ENCODE measurements around the gene ARHGEF5. TPM values are rescaled to one million over a fixed set of nuclear protein-coding genes. Genes with fewer than 3 reads are reported as not detected.

Gene ARHGEF5
- total and polyA plus RNA-seq, 7 experiments from 2014 or later: 2.0 to 11.4 (median 7.3) TPM

GRCh38 chr7:144403102-144403501 lies 47.9 kb downstream of the ARHGEF5 start:
- POLR2A ChIA-PET: no interaction called here
- Histone ChIP-seq H3K4me1 (ENCODE audit: control insufficient read depth in 2 of 2, insufficient read depth in 2 of 2, low read length in 2 of 2) (no peaks in the 10 kb centered on the region), H3K36me3 (ENCODE audit: control insufficient read depth in 2 of 3, insufficient read depth in 3 of 3, low read length in 3 of 3) (no peaks in the 10 kb centered on the region), H3K27ac (ENCODE audit: low read depth, low read length) (no peak overlapping the region), H3K4me3 (ENCODE audit: low read length) (no peak overlapping the region), H3K9me3 (ENCODE audit: control insufficient read depth in 2 of 3, low read length in 3 of 3) (no peaks in the 10 kb centered on the region), H3K27me3 (ENCODE audit: control insufficient read depth in 2 of 2, insufficient read depth in 2 of 2, low read length in 2 of 2) (no peaks in the 10 kb centered on the region)
- intact Hi-C loops (cut with micrococcal nuclease): no loop called here
- Mint-ChIP-seq H3K27ac (peak overlapping the region in 1 of 9 donors; percentile 78), H3K36me3 (no peaks in the 10 kb centered on the region), H3K4me3 (no peak overlapping the region), H3K9me3 (no peaks in the 10 kb centered on the region), H3K4me1 (no peaks in the 10 kb centered on the region), H3K27me3 (peaks cover 0 to 19% (median 3%) of the 10 kb centered on the region in 5 donors)
- DNase-seq: no peak
- CTCF ChIA-PET: no interaction called here
- ATAC-seq: no peak

- H3K27ac Mint-ChIP-seq: peak within 1 kb of the TSS in 1 of 9 donors; percentile 78
- ATAC-seq (no peak), DNase-seq (no peak)
- ChIA-PET CTCF (interaction anchor here (1.4 kb wide), 1 partner anchor 10 kb away, joined by 3 read pairs; no protein-coding TSS in a partner anchor), POLR2A (no interaction called here)
- H3K4me1 Mint-ChIP-seq: no peaks in the 10 kb centered on the region
- H3K27me3 Mint-ChIP-seq: peaks cover 0 to 22% (median 7%) of the 10 kb centered on the region in 5 donors
- H3K4me3 Mint-ChIP-seq: no peak within 1 kb of the TSS
- Histone ChIP-seq H3K36me3 (ENCODE audit: control insufficient read depth in 2 of 3, insufficient read depth in 3 of 3, low read length in 3 of 3) (no peaks in the 10 kb centered on the region), H3K9me3 (ENCODE audit: control insufficient read depth in 2 of 3, low read length in 3 of 3) (no peaks in the 10 kb centered on the region), H3K27me3 (ENCODE audit: control insufficient read depth in 2 of 2, insufficient read depth in 2 of 2, low read length in 2 of 2) (no peaks in the 10 kb centered on the region), H3K4me3 (ENCODE audit: low read length) (no peak within 1 kb of the TSS), H3K4me1 (ENCODE audit: control insufficient read depth in 2 of 2, insufficient read depth in 2 of 2, low read length in 2 of 2) (no peaks in the 10 kb centered on the region), H3K27ac (ENCODE audit: low read depth, low read length) (no peak within 1 kb of the TSS)
- no peaks in the 10 kb centered on the region for H3K36me3 Mint-ChIP-seq
- intact Hi-C loops (cut with micrococcal nuclease): no loop called here
- no peaks in the 10 kb centered on the region for H3K9me3 Mint-ChIP-seq
Observed at GRCh38 chr7:144403649-144404061, 48.5 kb downstream of the ARHGEF5 start, which contains the start of gene NOBOX. TSS of gene NOBOX (minus strand) at chr7:144403693.

- no peaks in the 10 kb centered on the region for H3K9me3 ChIP-seq (ENCODE audit: control insufficient read depth in 2 of 3, low read length in 3 of 3)
- ChIA-PET POLR2A (no interaction called here), CTCF (interaction anchor here (1.4 kb wide), 1 partner anchor 11 kb away, joined by 3 read pairs; no protein-coding TSS in a partner anchor)
- ATAC-seq (no peak), DNase-seq (no peak)
- H3K36me3 Mint-ChIP-seq: no peaks in the 10 kb centered on the region
- no peak overlapping the region for H3K27ac ChIP-seq (ENCODE audit: low read depth, low read length)
- H3K27me3 Mint-ChIP-seq: peaks cover under 1 to 22% (median 8%) of the 10 kb centered on the region in 5 donors
- H3K9me3 Mint-ChIP-seq: no peaks in the 10 kb centered on the region
- H3K27me3 ChIP-seq (ENCODE audit: control insufficient read depth in 2 of 2, insufficient read depth in 2 of 2, low read length in 2 of 2): no peaks in the 10 kb centered on the region
- peaks cover 0 to 2% (median 0%) of the 10 kb centered on the region in 7 donors for H3K4me1 Mint-ChIP-seq
- no peaks in the 10 kb centered on the region for H3K4me1 ChIP-seq (ENCODE audit: control insufficient read depth in 2 of 2, insufficient read depth in 2 of 2, low read length in 2 of 2)
- H3K27ac Mint-ChIP-seq: peak overlapping the region in 1 of 9 donors; percentile 9
- no peaks in the 10 kb centered on the region for H3K36me3 ChIP-seq (ENCODE audit: control insufficient read depth in 2 of 3, insufficient read depth in 3 of 3, low read length in 3 of 3)
- H3K4me3 Mint-ChIP-seq: no peak overlapping the region
- intact Hi-C loops (cut with micrococcal nuclease): no loop called here
- no peak overlapping the region for H3K4me3 ChIP-seq (ENCODE audit: low read length)
Observed at GRCh38 chr7:144404946-144405345, 49.7 kb downstream of the ARHGEF5 start.

- Histone ChIP-seq H3K27ac (ENCODE audit: low read depth, low read length) (no peak overlapping the region), H3K9me3 (ENCODE audit: control insufficient read depth in 2 of 3, low read length in 3 of 3) (no peaks in the 10 kb centered on the region), H3K4me3 (ENCODE audit: low read length) (no peak overlapping the region), H3K4me1 (ENCODE audit: control insufficient read depth in 2 of 2, insufficient read depth in 2 of 2, low read length in 2 of 2) (no peaks in the 10 kb centered on the region), H3K27me3 (ENCODE audit: control insufficient read depth in 2 of 2, insufficient read depth in 2 of 2, low read length in 2 of 2) (no peaks in the 10 kb centered on the region), H3K36me3 (ENCODE audit: control insufficient read depth in 2 of 3, insufficient read depth in 3 of 3, low read length in 3 of 3) (no peaks in the 10 kb centered on the region)
- Mint-ChIP-seq H3K36me3 (no peaks in the 10 kb centered on the region), H3K4me3 (no peak overlapping the region), H3K9me3 (no peaks in the 10 kb centered on the region), H3K27me3 (peaks cover 5 to 29% (median 13%) of the 10 kb centered on the region in 5 donors), H3K4me1 (peaks cover 0 to 5% (median 0%) of the 10 kb centered on the region in 7 donors), H3K27ac (no peak overlapping the region)
- intact Hi-C loops (cut with micrococcal nuclease): no loop called here
- POLR2A ChIA-PET: no interaction called here
- no peak for ATAC-seq
- CTCF ChIA-PET: no interaction called here
- DNase-seq: no peak
Observed at GRCh38 chr7:144407266-144407931, 52.2 kb downstream of the ARHGEF5 start.

GRCh38 chr7:144408121-144408520 lies 52.9 kb downstream of the ARHGEF5 start:
- no peak overlapping the region for H3K27ac ChIP-seq (ENCODE audit: low read depth, low read length)
- H3K27me3 ChIP-seq (ENCODE audit: control insufficient read depth in 2 of 2, insufficient read depth in 2 of 2, low read length in 2 of 2): no peaks in the 10 kb centered on the region
- intact Hi-C loops (cut with micrococcal nuclease): no loop called here
- H3K36me3 ChIP-seq (ENCODE audit: control insufficient read depth in 2 of 3, insufficient read depth in 3 of 3, low read length in 3 of 3): no peaks in the 10 kb centered on the region
- POLR2A ChIA-PET: no interaction called here
- ATAC-seq (no peak), DNase-seq (no peak)
- CTCF ChIA-PET: no interaction called here
- Mint-ChIP-seq H3K27ac (no peak overlapping the region), H3K27me3 (peaks cover 5 to 29% (median 13%) of the 10 kb centered on the region in 5 donors), H3K4me1 (peaks cover 0 to 5% (median 0%) of the 10 kb centered on the region in 7 donors), H3K4me3 (no peak overlapping the region), H3K36me3 (no peaks in the 10 kb centered on the region), H3K9me3 (no peaks in the 10 kb centered on the region)
- no peak overlapping the region for H3K4me3 ChIP-seq (ENCODE audit: low read length)
- H3K9me3 ChIP-seq (ENCODE audit: control insufficient read depth in 2 of 3, low read length in 3 of 3): no peaks in the 10 kb centered on the region
- no peaks in the 10 kb centered on the region for H3K4me1 ChIP-seq (ENCODE audit: control insufficient read depth in 2 of 2, insufficient read depth in 2 of 2, low read length in 2 of 2)

GRCh38 chr7:144410441-144410840 lies 55.2 kb downstream of the ARHGEF5 start:
- Histone ChIP-seq H3K9me3 (ENCODE audit: control insufficient read depth in 2 of 3, low read length in 3 of 3) (no peaks in the 10 kb centered on the region), H3K4me3 (ENCODE audit: low read length) (no peak overlapping the region), H3K27me3 (ENCODE audit: control insufficient read depth in 2 of 2, insufficient read depth in 2 of 2, low read length in 2 of 2) (no peaks in the 10 kb centered on the region), H3K4me1 (ENCODE audit: control insufficient read depth in 2 of 2, insufficient read depth in 2 of 2, low read length in 2 of 2) (no peaks in the 10 kb centered on the region), H3K27ac (ENCODE audit: low read depth, low read length) (no peak overlapping the region), H3K36me3 (ENCODE audit: control insufficient read depth in 2 of 3, insufficient read depth in 3 of 3, low read length in 3 of 3) (no peaks in the 10 kb centered on the region)
- peak overlapping the region in 1 of 9 donors; percentile 47 for H3K27ac Mint-ChIP-seq
- H3K9me3 Mint-ChIP-seq: peaks cover 0 to 1% (median 0%) of the 10 kb centered on the region in 11 donors
- DNase-seq (no peak), ATAC-seq (no peak)
- CTCF ChIA-PET: no interaction called here
- H3K4me3 Mint-ChIP-seq: no peak overlapping the region
- POLR2A ChIA-PET: no interaction called here
- H3K4me1 Mint-ChIP-seq: peaks cover 0 to 5% (median 0%) of the 10 kb centered on the region in 7 donors
- H3K27me3 Mint-ChIP-seq: peaks cover 15 to 25% (median 21%) of the 10 kb centered on the region in 5 donors
- H3K36me3 Mint-ChIP-seq: no peaks in the 10 kb centered on the region
- intact Hi-C loops (cut with micrococcal nuclease): no loop called here

- Histone ChIP-seq H3K4me3 (ENCODE audit: low read length) (no peak overlapping the region), H3K36me3 (ENCODE audit: control insufficient read depth in 2 of 3, insufficient read depth in 3 of 3, low read length in 3 of 3) (no peaks in the 10 kb centered on the region), H3K27ac (ENCODE audit: low read depth, low read length) (no peak overlapping the region), H3K9me3 (ENCODE audit: control insufficient read depth in 2 of 3, low read length in 3 of 3) (no peaks in the 10 kb centered on the region), H3K27me3 (ENCODE audit: control insufficient read depth in 2 of 2, insufficient read depth in 2 of 2, low read length in 2 of 2) (no peaks in the 10 kb centered on the region), H3K4me1 (ENCODE audit: control insufficient read depth in 2 of 2, insufficient read depth in 2 of 2, low read length in 2 of 2) (no peaks in the 10 kb centered on the region)
- Mint-ChIP-seq H3K4me3 (no peak overlapping the region), H3K9me3 (peaks cover 0 to 16% (median 4%) of the 10 kb centered on the region in 11 donors), H3K36me3 (no peaks in the 10 kb centered on the region), H3K27ac (no peak overlapping the region), H3K4me1 (peaks cover 0 to 4% (median 0%) of the 10 kb centered on the region in 7 donors), H3K27me3 (peaks cover 11 to 23% (median 15%) of the 10 kb centered on the region in 5 donors)
- no peak for DNase-seq
- ChIA-PET POLR2A (no interaction called here), CTCF (no interaction called here)
- intact Hi-C loops (cut with micrococcal nuclease): no loop called here
- no peak for ATAC-seq
Observed at GRCh38 chr7:144414815-144415214, 59.6 kb downstream of the ARHGEF5 start.
